GM19452 (cell line): ENCODE results near the gene TASOR.

Experiments
- ATAC-seq: cut with Tn5 transposase; IDR thresholded peaks from one replicate; pipeline ENCODE4 v1.9.1; 2021; ENCODE audit not compliant: unreplicated experiment

Gene TASOR

GRCh38 chr3:56682462-56683121, 473 bp downstream of the TASOR start:
- peak; percentile 66 for ATAC-seq

GRCh38 chr3:56681984-56682461, 1.0 kb downstream of the TASOR start:
- ATAC-seq, result peak; percentile 2

GRCh38 chr3:56680054-56680580, 2.9 kb downstream of the TASOR start:
- no peak for ATAC-seq

DNA sequence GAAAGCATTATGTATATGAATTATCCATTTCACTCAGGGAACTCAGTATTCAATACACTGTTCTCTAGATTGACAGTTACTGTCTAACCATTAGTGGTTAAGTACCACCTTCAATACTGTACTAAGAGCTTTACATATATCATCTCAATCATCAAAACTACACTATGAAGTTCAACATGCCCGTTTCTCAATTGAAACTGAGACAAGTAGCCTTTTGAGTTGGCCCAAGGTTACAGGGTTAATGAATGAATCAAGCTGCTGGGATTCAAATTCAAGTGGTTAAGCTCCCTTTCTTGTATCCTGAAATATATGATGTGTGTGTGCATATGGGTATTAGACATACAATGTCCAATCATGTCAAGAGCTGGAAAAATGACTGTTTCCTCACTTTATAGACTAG, 5.8 kb downstream of the TASOR start:
- peak; percentile 74 for ATAC-seq

- ATAC-seq, result no peak
Measured at GRCh38 chr3:56673781-56674457, 9.1 kb downstream of the TASOR start.

- ATAC-seq, result no peak
Measured at GRCh38 chr3:56667973-56668579, 15.0 kb downstream of the TASOR start.

- ATAC-seq, result no peak
Measured at GRCh38 chr3:56664823-56665222, 18.2 kb downstream of the TASOR start.

GRCh38 chr3:56655709-56656108, 27.4 kb downstream of the TASOR start:
- ATAC-seq, result no peak

- no peak for ATAC-seq
Measured at GRCh38 chr3:56654460-56654859, 28.6 kb downstream of the TASOR start.

DNA sequence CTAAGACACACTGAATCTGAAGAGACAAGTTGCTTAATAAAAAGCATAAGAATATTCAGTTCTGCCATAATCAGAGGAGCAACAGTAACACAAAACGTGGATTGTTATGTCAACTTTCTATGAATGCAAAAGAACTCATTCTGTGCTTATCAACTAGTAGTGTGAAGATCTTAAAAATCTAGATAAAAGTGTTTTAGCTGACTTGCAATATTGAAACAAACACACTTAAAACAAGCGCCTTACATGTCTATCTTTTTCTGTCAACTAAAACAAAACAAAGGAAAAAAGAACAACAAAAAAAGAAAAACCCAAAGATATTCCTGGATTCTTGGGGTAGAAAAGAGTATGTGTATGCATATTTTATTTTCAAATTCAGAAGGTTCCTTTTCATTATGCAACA, 37.7 kb downstream of the TASOR start:
- no peak for ATAC-seq

- ATAC-seq, result no peak
Measured at GRCh38 chr3:56633602-56634535, 49.2 kb downstream of the TASOR start.
